ENCODE measurements around the gene KAZN. TPM values are rescaled to one million over a fixed set of nuclear protein-coding genes. Genes with fewer than 3 reads are reported as not detected.

Gene KAZN
- total and polyA plus RNA-seq, 2 experiments from 2014 or later, result 7.9 to 15.6 TPM

GRCh38 chr1:14994841-14995437, 396.5 kb downstream of the KAZN start:
- Histone ChIP-seq H3K9me2 (replicated peaks; ENCODE audit: insufficient read depth) (no peaks in the 10 kb centered on the region), H4K20me1 (ENCODE audit: insufficient read depth, poor library complexity, severe bottlenecking) (no peaks in the 10 kb centered on the region), H2AFZ (no peak overlapping the region), H3K4me3 (no peak overlapping the region), H3K4me2 (no peak overlapping the region), H3K27me3 (no peaks in the 10 kb centered on the region), H3K4me1 (ENCODE audit: insufficient read depth) (peaks cover 5% of the 10 kb centered on the region), H3K79me2 (no peaks in the 10 kb centered on the region), H3K27ac (no peak overlapping the region), H3K36me3 (replicated peaks; ENCODE audit: insufficient read depth, low read depth) (no peaks in the 10 kb centered on the region), H3K9me3 (ENCODE audit: low read depth) (no peaks in the 10 kb centered on the region)
- WGBS (ENCODE audit: low lambda C conversion rate, missing lambda C conversion rate), result 89% methylated on average over 9 of the region's 9 CpGs
- DNase-seq (ENCODE audit: low spot score), result no peak
- no peak for TF ChIP-seq EZH2 (IDR thresholded peaks at IDR 0.05; ENCODE audit: borderline replicate concordance)
- no peak for TF ChIP-seq CTCF (IDR thresholded peaks at IDR 0.05; ENCODE audit: poor library complexity)
- no peak for TF ChIP-seq EZH2phosphoT487 (IDR thresholded peaks at IDR 0.05; ENCODE audit: low read depth, severe bottlenecking, unreplicated experiment)

GRCh38 chr1:14996133-14997050, 397.9 kb downstream of the KAZN start:
- WGBS (ENCODE audit: low lambda C conversion rate, missing lambda C conversion rate), result 67% methylated on average over 23 of the region's 23 CpGs
- H3K27ac ChIP-seq, result no peak overlapping the region
- no peaks in the 10 kb centered on the region for H4K20me1 ChIP-seq (ENCODE audit: insufficient read depth, poor library complexity, severe bottlenecking)
- TF ChIP-seq EZH2phosphoT487 (IDR thresholded peaks at IDR 0.05; ENCODE audit: low read depth, severe bottlenecking, unreplicated experiment), result no peak
- no peak for TF ChIP-seq CTCF (IDR thresholded peaks at IDR 0.05; ENCODE audit: poor library complexity)
- no peak for TF ChIP-seq EZH2 (IDR thresholded peaks at IDR 0.05; ENCODE audit: borderline replicate concordance)
- no peaks in the 10 kb centered on the region for H3K9me2 ChIP-seq (replicated peaks; ENCODE audit: insufficient read depth)
- no peaks in the 10 kb centered on the region for H3K79me2 ChIP-seq
- H3K4me3 ChIP-seq, result no peak overlapping the region
- no peaks in the 10 kb centered on the region for H3K9me3 ChIP-seq (ENCODE audit: low read depth)
- H3K36me3 ChIP-seq (replicated peaks; ENCODE audit: insufficient read depth, low read depth), result no peaks in the 10 kb centered on the region
- no peak overlapping the region for H3K4me2 ChIP-seq
- peak; percentile 52 for DNase-seq (ENCODE audit: low spot score)
- H3K4me1 ChIP-seq (ENCODE audit: insufficient read depth), result peaks cover 5% of the 10 kb centered on the region
- H2AFZ ChIP-seq, result no peak overlapping the region
- H3K27me3 ChIP-seq, result no peaks in the 10 kb centered on the region

- Histone ChIP-seq H3K4me1 (ENCODE audit: insufficient read depth) (peaks cover 5% of the 10 kb centered on the region), H3K36me3 (replicated peaks; ENCODE audit: insufficient read depth, low read depth) (no peaks in the 10 kb centered on the region), H3K27ac (no peak overlapping the region), H3K4me2 (no peak overlapping the region), H3K27me3 (no peaks in the 10 kb centered on the region), H3K9me2 (replicated peaks; ENCODE audit: insufficient read depth) (no peaks in the 10 kb centered on the region), H4K20me1 (ENCODE audit: insufficient read depth, poor library complexity, severe bottlenecking) (no peaks in the 10 kb centered on the region), H3K9me3 (ENCODE audit: low read depth) (no peaks in the 10 kb centered on the region), H3K4me3 (no peak overlapping the region), H3K79me2 (no peaks in the 10 kb centered on the region), H2AFZ (no peak overlapping the region)
- TF ChIP-seq EZH2phosphoT487 (IDR thresholded peaks at IDR 0.05; ENCODE audit: low read depth, severe bottlenecking, unreplicated experiment) (no peak), EZH2 (IDR thresholded peaks at IDR 0.05; ENCODE audit: borderline replicate concordance) (no peak), CTCF (IDR thresholded peaks at IDR 0.05; ENCODE audit: poor library complexity) (no peak)
- DNase-seq (ENCODE audit: low spot score), result no peak
- WGBS (ENCODE audit: low lambda C conversion rate, missing lambda C conversion rate), result 76% methylated on average over 12 of the region's 12 CpGs
These were observed 399.3 kb downstream of the KAZN start for GRCh38 chr1:14997646-14998276.
